A549 (cell line): Measurements from ENCODE around the gene LMO1. TPM values are rescaled to one million over a fixed set of nuclear protein-coding genes. Genes with fewer than 3 reads are reported as not detected.

Source experiments
- ATAC-seq, 2 experiments: fragments of 200-7000 bp in 1 of 2; fragments of >200 bp in 1 of 2; cut with Nextera tagmentation in 1 of 2; cut with Tn5 transposase in 1 of 2; 3 replicates each; pipeline versions ENCODE4 v1.8.0 to v1.9.1; 2018 to 2020; ENCODE audit warnings: mild to moderate bottlenecking in 1 of 2, moderate library complexity in 1 of 2
- CTCF ChIA-PET: fragments of 300-600 bp; sonication (Branson Sonifier 250); formaldehyde crosslinking; extraction: SDS; loops from one replicate; lab custom pipeline; 2021; ENCODE audit warnings: antibody characterized with exemption, inconsistent platforms; lab: Yijun Ruan, JAX
- POLR2A ChIA-PET: fragments of 350-600 bp; formaldehyde crosslinking; extraction: SDS; loops from one replicate; lab custom pipeline; 2021; ENCODE audit warnings: antibody characterized with exemption, inconsistent platforms; lab: Yijun Ruan, JAX
- DNase-seq, 2 experiments: peaks; one replicate each; pipeline versions ENCODE4 v3.0.0 to v3.0.0-alpha.2; 2011 to 2016; ENCODE audit warnings: low read depth in 1 of 2, low spot score in 1 of 2
- FAIRE-seq: peaks from 2 replicates; lab custom pipeline; 2011; peaks lifted over from hg19 to GRCh38; lab: Jason Lieb, UNC
- H3K27ac ChIP-seq, 2 experiments: fragments of >200 bp; sonication (Bioruptor Twin); formaldehyde crosslinking; 3 replicates each; pipeline ENCODE4 v1.5.1; 2016 to 2017
- H3K4me1 ChIP-seq: fragments of >200 bp; sonication (Bioruptor Twin); formaldehyde crosslinking; 3 replicates; pipeline ENCODE4 v1.6.1; 2016
- H3K4me2 ChIP-seq: fragments of >200 bp; sonication (Bioruptor Twin); formaldehyde crosslinking; 3 replicates; pipeline ENCODE4 v1.6.1; 2016
- H3K4me3 ChIP-seq: fragments of >200 bp; sonication (Bioruptor Twin); formaldehyde crosslinking; 3 replicates; pipeline ENCODE4 v1.5.1; 2016
- H3K9me3 ChIP-seq: fragments of >200 bp; sonication (Bioruptor Twin); formaldehyde crosslinking; 3 replicates; pipeline ENCODE4 v1.6.1; 2016
- BCL3 ChIP-seq: fragments of >200 bp; sonication (Bioruptor Twin); formaldehyde crosslinking; IDR thresholded peaks from 3 replicates; pipeline ENCODE4 v1.6.1; 2016
- CBX8 ChIP-seq: fragments of 200-600 bp; sonication (generic); IDR thresholded peaks from 2 replicates; pipeline ENCODE4 v1.6.1; 2016
- CEBPB ChIP-seq, 2 experiments: fragments of >200 bp in 1 of 2; sonication (Bioruptor Twin) in 1 of 2; formaldehyde crosslinking in 1 of 2; IDR thresholded peaks; 2 replicates each; pipeline ENCODE4 v1.6.1; 2012 to 2016
- CTCF ChIP-seq: fragments of >200 bp; sonication (Bioruptor Twin); formaldehyde crosslinking; IDR thresholded peaks from 3 replicates; pipeline ENCODE4 v1.5.1; 2016
- EHF ChIP-seq: fragments of 250-450 bp; sonication (Bioruptor Pico); IDR thresholded peaks from 2 replicates; pipeline ENCODE4 v1.5.0; 2020; ENCODE audit warnings: mild to moderate bottlenecking
- EP300 ChIP-seq, 2 experiments: fragments of >200 bp; sonication (Bioruptor Twin); formaldehyde crosslinking; IDR thresholded peaks; 2 replicates in 1 of 2; 3 replicates in 1 of 2; pipeline ENCODE4 v1.6.1; 2016 to 2017
- FOSB ChIP-seq: fragments of 250-450 bp; sonication (Bioruptor Pico); IDR thresholded peaks from 2 replicates; pipeline ENCODE4 v1.5.0; 2020; ENCODE audit warnings: mild to moderate bottlenecking, moderate library complexity
- FOSL2 ChIP-seq, 2 experiments: fragments of 450-650 bp in 1 of 2; fragments of >200 bp in 1 of 2; sonication (Bioruptor Twin) in 1 of 2; formaldehyde crosslinking; IDR thresholded peaks; 2 replicates each; pipeline versions ENCODE4 v1.5.0 to v1.6.1; 2016 to 2020; ENCODE audit warnings: mild to moderate bottlenecking in 1 of 2, moderate library complexity in 1 of 2
- FOXS1 ChIP-seq: fragments of 250-450 bp; sonication (Bioruptor Pico); IDR thresholded peaks from 2 replicates; pipeline ENCODE4 v1.5.0; 2020; ENCODE audit warnings: mild to moderate bottlenecking, moderate library complexity
- GATA3 ChIP-seq: IDR thresholded peaks from 2 replicates; pipeline ENCODE4 v1.6.1; 2012; ENCODE audit warnings: borderline replicate concordance
- HOXB5 ChIP-seq: fragments of 250-450 bp; sonication (Bioruptor Pico); IDR thresholded peaks from 2 replicates; pipeline ENCODE4 v1.5.0; 2020; ENCODE audit warnings: mild to moderate bottlenecking, moderate library complexity
- KDM5A ChIP-seq: fragments of 200-600 bp; sonication (generic); IDR thresholded peaks from 2 replicates; pipeline ENCODE4 v1.6.1; 2016; ENCODE audit warnings: antibody characterized with exemption, mild to moderate bottlenecking
- MAFK ChIP-seq: fragments of 450-650 bp; IDR thresholded peaks from 2 replicates; pipeline ENCODE4 v1.6.1; 2014; ENCODE audit not compliant: partially characterized antibody
- MAZ ChIP-seq: fragments of 150-350 bp; IDR thresholded peaks from 2 replicates; pipeline ENCODE4 v1.6.1; 2014; ENCODE audit warnings: antibody characterized with exemption, low read depth, low read length, borderline replicate concordance
- NPAS2 ChIP-seq: fragments of 250-450 bp; sonication (Bioruptor Pico); IDR thresholded peaks from 2 replicates; pipeline ENCODE4 v1.8.0; 2022; ENCODE audit warnings: mild to moderate bottlenecking, moderate library complexity, borderline replicate concordance
- NR3C1 ChIP-seq: fragments of >200 bp; sonication (Bioruptor Twin); formaldehyde crosslinking; IDR thresholded peaks from 3 replicates; pipeline ENCODE4 v1.6.1; 2017
- PHF8 ChIP-seq: fragments of 200-600 bp; sonication (generic); IDR thresholded peaks from 2 replicates; pipeline ENCODE4 v1.6.1; 2016; ENCODE audit warnings: low read depth, mild to moderate bottlenecking, antibody characterized with exemption, moderate library complexity, borderline replicate concordance
- POLR2A ChIP-seq: IDR thresholded peaks from 2 replicates; pipeline ENCODE4 v1.6.1; 2012; ENCODE audit warnings: mild to moderate bottlenecking, low read length
- RARB ChIP-seq: fragments of 250-450 bp; sonication (Bioruptor Pico); IDR thresholded peaks from 2 replicates; pipeline ENCODE4 v1.8.0; 2021; ENCODE audit warnings: mild to moderate bottlenecking, moderate library complexity
- RCOR1 ChIP-seq: fragments of 150-350 bp; IDR thresholded peaks from 2 replicates; pipeline ENCODE4 v1.6.1; 2014; ENCODE audit warnings: antibody characterized with exemption, low read length, low read depth
- TP53 ChIP-seq: fragments of 250-450 bp; sonication (Bioruptor Pico); IDR thresholded peaks from 2 replicates; pipeline ENCODE4 v1.5.0; 2021; ENCODE audit warnings: mild to moderate bottlenecking, moderate library complexity
- WGBS: methylation state at CpG from one replicate; pipeline ENCODE4 v1.1.6; 2017; ENCODE audit errors: missing lambda C conversion rate; 5-methylcytosine and 5-hydroxymethylcytosine counted together
- polyA plus RNA-seq, 4 experiments: library from polyadenylated mRNA; depleted of rRNA in 3 of 4; stranded (reverse); fragments of >200 nt; fragmentation: RNase III in 1 of 4; extraction: RNeasy Plus Mini Kit Qiagen cat#74134 plus additional on column Dnase treatment in 1 of 4; gene quantifications; 2 replicates in 3 of 4; 3 replicates in 1 of 4; pipeline ENCODE4 v1.2.3, GENCODE V29; 2011 to 2017
- TF ChIP-seq, protein P1 (sequence below): fragments of 250-450 bp; sonication (Bioruptor Pico); IDR thresholded peaks from 2 replicates; pipeline ENCODE4 v1.5.0; 2020; ENCODE audit warnings: low read depth, mild to moderate bottlenecking, moderate library complexity
- TF ChIP-seq, protein P2 (sequence below): fragments of 150-350 bp; IDR thresholded peaks from 2 replicates; pipeline ENCODE4 v1.6.1; 2014; ENCODE audit warnings: low read depth, mild to moderate bottlenecking, low read length

The LMO1 gene
- polyA plus RNA-seq, 2 of the 4 experiments (the other 2 are of a cell fraction): 0.18 to 2.7 TPM

- ATAC-seq (no peak), DNase-seq (peak in 1 of 2 experiments; percentile 33)
Measured at GRCh38 chr11:8273287-8273686, 9.6 kb upstream of the LMO1 start.

DNA sequence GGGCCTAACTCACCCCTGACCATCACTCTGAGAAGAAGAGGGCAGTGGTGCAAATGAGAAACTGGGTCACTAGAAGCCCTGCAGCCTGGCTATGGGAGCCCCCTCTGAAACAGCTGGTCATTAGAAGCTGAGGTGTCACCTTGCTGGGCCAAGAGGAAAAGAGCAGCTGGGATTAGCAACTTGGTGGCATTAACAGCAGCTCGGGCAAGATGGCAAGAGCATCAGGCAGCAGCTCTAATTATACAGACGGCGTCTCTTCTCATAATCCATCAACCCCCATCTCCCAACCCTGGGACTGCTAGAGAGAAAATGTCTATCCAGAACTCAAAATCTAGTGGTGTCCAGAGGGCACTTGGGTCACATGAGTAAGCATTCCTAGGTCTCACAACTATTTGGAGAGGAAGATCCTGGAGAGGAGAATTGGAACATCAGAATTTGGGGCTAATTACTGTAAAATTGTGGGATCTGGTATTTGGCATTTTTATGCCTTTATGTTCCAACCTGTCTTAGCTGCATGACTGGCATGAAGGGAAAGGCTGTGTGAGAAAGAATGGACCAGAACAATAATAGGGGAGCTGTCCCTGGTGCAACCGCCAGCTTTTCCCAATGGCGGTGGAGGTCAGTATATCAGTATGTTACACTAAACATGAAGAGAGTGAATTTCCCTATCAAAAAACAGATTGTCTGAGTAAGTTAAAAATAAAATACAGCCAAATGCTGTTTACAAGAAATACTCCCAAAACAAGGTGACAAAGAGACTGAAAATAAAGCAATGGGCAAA lies 7.6 kb upstream of the LMO1 start:
- ATAC-seq: no peak
- H3K4me3 ChIP-seq: no peak overlapping the region

More at GRCh38 chr11:8273287-8273686, 9.6 kb upstream of the LMO1 start:
- peaks cover 5% of the 10 kb centered on the region for H3K9me3 ChIP-seq
- TF ChIP-seq BCL3 (no peak), MAFK (peak; percentile 57), FOXS1 (CRISPR knock-in tag) (0 out of 2 replicates have a peak, but pooled peaks have one; percentile 22), FOSL2 (IDR thresholded peaks at IDR 0.05) (no peak), FOSL2 (CRISPR knock-in tag; IDR thresholded peaks at IDR 0.05) (peak; percentile 80)
- no peak overlapping the region for H3K27ac ChIP-seq
- no peak for FAIRE-seq
- no peak overlapping the region for H3K4me3 ChIP-seq
- ChIA-PET POLR2A (no interaction called here), CTCF (interaction anchor here (0.6 kb wide), 1 partner anchor 104 kb away, joined by 3 read pairs; no protein-coding TSS in a partner anchor)
- peak overlapping the region; percentile 19; the same call in 1 of the 3 replicates for H3K4me2 ChIP-seq
- peaks cover 6% of the 10 kb centered on the region; the same call in 2 of the 3 replicates for H3K4me1 ChIP-seq

DNA sequence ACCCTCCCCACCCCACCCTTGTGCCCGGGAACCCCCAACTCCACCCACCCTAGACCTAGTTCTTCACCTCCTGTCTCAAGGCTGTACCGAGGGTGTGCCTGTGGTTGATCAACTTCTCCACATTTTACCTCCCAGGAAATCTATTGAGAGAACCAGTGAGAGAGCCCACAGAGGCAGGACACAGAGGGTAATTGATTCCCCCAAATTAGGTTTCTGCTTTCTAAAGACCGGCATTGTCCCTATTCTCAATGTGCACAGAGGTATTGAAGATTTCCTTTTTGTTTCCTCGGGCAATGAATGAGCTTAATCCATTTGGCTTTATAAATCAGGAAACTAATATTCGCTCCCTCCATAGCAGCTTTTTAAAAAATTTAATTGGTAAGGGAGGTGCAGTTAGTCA lies 6.0 kb upstream of the LMO1 start:
- H3K4me2 ChIP-seq: no peak overlapping the region
- no peak overlapping the region for H3K27ac ChIP-seq
- H3K9me3 ChIP-seq: peaks cover 5% of the 10 kb centered on the region
- DNase-seq (no peak), ATAC-seq (no peak), FAIRE-seq (no peak)
- peaks cover 6% of the 10 kb centered on the region; the same call in 2 of the 3 replicates for H3K4me1 ChIP-seq
- no peak overlapping the region for H3K4me3 ChIP-seq
- CTCF ChIA-PET: interaction anchor here (0.9 to 9.9 kb wide), 3 partner anchors 19 to 50 kb away, joined by 3 to 184 read pairs (median 5); no protein-coding TSS in a partner anchor
- TF ChIP-seq FOXS1 (CRISPR knock-in tag) (no peak), EP300 (IDR thresholded peaks at IDR 0.05) (no peak), HOXB5 (CRISPR knock-in tag) (no peak), CTCF (no peak), MAZ (no peak), GATA3 (no peak), PHF8 (no peak)
- TF ChIP-seq, protein P1, sequence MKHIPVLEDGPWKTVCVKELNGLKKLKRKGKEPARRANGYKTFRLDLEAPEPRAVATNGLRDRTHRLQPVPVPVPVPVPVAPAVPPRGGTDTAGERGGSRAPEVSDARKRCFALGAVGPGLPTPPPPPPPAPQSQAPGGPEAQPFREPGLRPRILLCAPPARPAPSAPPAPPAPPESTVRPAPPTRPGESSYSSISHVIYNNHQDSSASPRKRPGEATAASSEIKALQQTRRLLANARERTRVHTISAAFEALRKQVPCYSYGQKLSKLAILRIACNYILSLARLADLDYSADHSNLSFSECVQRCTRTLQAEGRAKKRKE: no peak
- TF ChIP-seq, protein P2, sequence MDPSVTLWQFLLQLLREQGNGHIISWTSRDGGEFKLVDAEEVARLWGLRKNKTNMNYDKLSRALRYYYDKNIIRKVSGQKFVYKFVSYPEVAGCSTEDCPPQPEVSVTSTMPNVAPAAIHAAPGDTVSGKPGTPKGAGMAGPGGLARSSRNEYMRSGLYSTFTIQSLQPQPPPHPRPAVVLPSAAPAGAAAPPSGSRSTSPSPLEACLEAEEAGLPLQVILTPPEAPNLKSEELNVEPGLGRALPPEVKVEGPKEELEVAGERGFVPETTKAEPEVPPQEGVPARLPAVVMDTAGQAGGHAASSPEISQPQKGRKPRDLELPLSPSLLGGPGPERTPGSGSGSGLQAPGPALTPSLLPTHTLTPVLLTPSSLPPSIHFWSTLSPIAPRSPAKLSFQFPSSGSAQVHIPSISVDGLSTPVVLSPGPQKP: no peak
- POLR2A ChIA-PET: no interaction called here
- 92% methylated on average over 4 of the region's 5 CpGs for WGBS

More for the DNA sequence above, 7.6 kb upstream of the LMO1 start:
- POLR2A ChIA-PET: no interaction called here
- Histone ChIP-seq H3K4me1 (peaks cover 6% of the 10 kb centered on the region; the same call in 2 of the 3 replicates), H3K27ac (no peak overlapping the region), H3K4me2 (no peak overlapping the region), H3K9me3 (peaks cover 5% of the 10 kb centered on the region)
- DNase-seq: no peak
- 88% methylated on average over 5 of the region's 5 CpGs for WGBS
- TF ChIP-seq BCL3 (no peak), CEBPB (IDR thresholded peaks at IDR 0.05) (no peak), POLR2A (no peak), NR3C1 (no peak), MAZ (no peak), RARB (CRISPR knock-in tag) (no peak), CBX8 (no peak), TP53 (CRISPR knock-in tag) (no peak), KDM5A (no peak), EP300 (IDR thresholded peaks at IDR 0.05) (no peak), FOSB (CRISPR knock-in tag) (no peak), NPAS2 (no peak), RCOR1 (no peak), EHF (CRISPR knock-in tag) (no peak)
- no peak for FAIRE-seq
- CTCF ChIA-PET: interaction anchor here (0.8 to 9.9 kb wide), 4 partner anchors 8 to 147 kb away, joined by 3 to 184 read pairs (median 4); partner anchors contain the start of gene LMO1
